HUES6 (cell line): ENCODE measurements around the gene UBTD1.

Experiments used
- H3K27ac ChIP-seq: 2 replicates; pipeline ENCODE4 v1.7.0; 2013; ENCODE audit warnings: low read depth, mild to moderate bottlenecking, low read length, inconsistent platforms
- H3K27me3 ChIP-seq: 2 replicates; pipeline ENCODE4 v1.6.1; 2013; ENCODE audit warnings: low read length; ENCODE audit not compliant: control insufficient read depth, insufficient read depth
- H3K36me3 ChIP-seq: 2 replicates; pipeline ENCODE4 v1.6.1; 2013; ENCODE audit warnings: low read length; ENCODE audit not compliant: control insufficient read depth, insufficient read depth
- H3K4me1 ChIP-seq: 2 replicates; pipeline ENCODE4 v1.6.1; 2013; ENCODE audit warnings: low read length; ENCODE audit not compliant: control insufficient read depth, insufficient read depth
- H3K4me3 ChIP-seq: 2 replicates; pipeline ENCODE4 v1.5.1; 2013; ENCODE audit warnings: low read depth, low read length
- H3K9ac ChIP-seq: one replicate; pipeline ENCODE4 v1.6.1; 2013; ENCODE audit warnings: mild to moderate bottlenecking, low read length
- H3K9me3 ChIP-seq: 2 replicates; pipeline ENCODE4 v1.6.1; 2013; ENCODE audit warnings: low read depth, low read length; ENCODE audit not compliant: control insufficient read depth, insufficient read depth

Gene UBTD1

GRCh38 chr10:97498841-97499560, at the start of gene UBTD1:
Gene UBTD1, plus strand, starts transcription at chr10:97498924. Its CDS starts 280 bp downstream, at chr10:97499204.
- Histone ChIP-seq H3K9ac (peak within 1 kb of the TSS; percentile 87), H3K27ac (peak within 1 kb of the TSS; percentile 54), H3K4me3 (peak within 1 kb of the TSS; percentile 97), H3K9me3 (no peaks in the 10 kb centered on the region), H3K4me1 (peaks cover 39% of the 10 kb centered on the region), H3K36me3 (no peaks in the 10 kb centered on the region), H3K27me3 (peaks cover 17% of the 10 kb centered on the region)

- Histone ChIP-seq H3K4me3 (no peak overlapping the region), H3K4me1 (no peaks in the 10 kb centered on the region), H3K27me3 (no peaks in the 10 kb centered on the region), H3K36me3 (peaks cover 53% of the 10 kb centered on the region), H3K9ac (no peak overlapping the region), H3K27ac (no peak overlapping the region), H3K9me3 (no peaks in the 10 kb centered on the region)
These were observed 47.9 kb upstream of the UBTD1 start for GRCh38 chr10:97450828-97451227.

- no peaks in the 10 kb centered on the region for H3K4me1 ChIP-seq
- no peak overlapping the region for H3K4me3 ChIP-seq
- H3K27me3 ChIP-seq, result no peaks in the 10 kb centered on the region
- H3K36me3 ChIP-seq, result peaks cover 61% of the 10 kb centered on the region
- no peak overlapping the region for H3K27ac ChIP-seq
- H3K9me3 ChIP-seq, result no peaks in the 10 kb centered on the region
- H3K9ac ChIP-seq, result no peak overlapping the region
These were observed 47.1 kb upstream of the UBTD1 start for GRCh38 chr10:97451605-97452004.

- Histone ChIP-seq H3K4me1 (no peaks in the 10 kb centered on the region), H3K27me3 (no peaks in the 10 kb centered on the region), H3K27ac (no peak overlapping the region), H3K9me3 (no peaks in the 10 kb centered on the region), H3K4me3 (no peak overlapping the region), H3K9ac (no peak overlapping the region), H3K36me3 (peaks cover 68% of the 10 kb centered on the region)
These were observed 46.4 kb upstream of the UBTD1 start for GRCh38 chr10:97452352-97452751.

GRCh38 chr10:97454330-97455036, 44.2 kb upstream of the UBTD1 start:
- peaks cover 88% of the 10 kb centered on the region for H3K36me3 ChIP-seq
- no peak overlapping the region for H3K4me3 ChIP-seq
- no peaks in the 10 kb centered on the region for H3K27me3 ChIP-seq
- no peak overlapping the region for H3K9ac ChIP-seq
- no peak overlapping the region for H3K27ac ChIP-seq
- H3K4me1 ChIP-seq, result no peaks in the 10 kb centered on the region
- H3K9me3 ChIP-seq, result no peaks in the 10 kb centered on the region

GRCh38 chr10:97456034-97456685, 42.6 kb upstream of the UBTD1 start:
- Histone ChIP-seq H3K9me3 (no peaks in the 10 kb centered on the region), H3K4me1 (no peaks in the 10 kb centered on the region), H3K27ac (no peak overlapping the region), H3K4me3 (no peak overlapping the region), H3K36me3 (peaks cover 98% of the 10 kb centered on the region), H3K9ac (no peak overlapping the region), H3K27me3 (no peaks in the 10 kb centered on the region)

- no peaks in the 10 kb centered on the region for H3K4me1 ChIP-seq
- no peaks in the 10 kb centered on the region for H3K27me3 ChIP-seq
- no peak overlapping the region for H3K9ac ChIP-seq
- H3K36me3 ChIP-seq, result peaks cover 98% of the 10 kb centered on the region
- no peak overlapping the region for H3K4me3 ChIP-seq
- H3K27ac ChIP-seq, result no peak overlapping the region
- H3K9me3 ChIP-seq, result no peaks in the 10 kb centered on the region
These were observed 42.0 kb upstream of the UBTD1 start for GRCh38 chr10:97456686-97457065.

GRCh38 chr10:97459111-97459510, 39.6 kb upstream of the UBTD1 start:
- H3K9ac ChIP-seq, result no peak overlapping the region
- no peaks in the 10 kb centered on the region for H3K9me3 ChIP-seq
- no peak overlapping the region for H3K27ac ChIP-seq
- no peaks in the 10 kb centered on the region for H3K4me1 ChIP-seq
- H3K27me3 ChIP-seq, result no peaks in the 10 kb centered on the region
- H3K36me3 ChIP-seq, result peaks cover 97% of the 10 kb centered on the region
- no peak overlapping the region for H3K4me3 ChIP-seq

GRCh38 chr10:97459933-97460332, 38.8 kb upstream of the UBTD1 start:
- Histone ChIP-seq H3K9ac (no peak overlapping the region), H3K9me3 (no peaks in the 10 kb centered on the region), H3K4me3 (no peak overlapping the region), H3K27me3 (no peaks in the 10 kb centered on the region), H3K27ac (no peak overlapping the region), H3K36me3 (peaks cover 97% of the 10 kb centered on the region), H3K4me1 (no peaks in the 10 kb centered on the region)

- H3K27me3 ChIP-seq, result no peaks in the 10 kb centered on the region
- H3K9me3 ChIP-seq, result no peaks in the 10 kb centered on the region
- H3K27ac ChIP-seq, result no peak overlapping the region
- H3K4me3 ChIP-seq, result no peak overlapping the region
- H3K36me3 ChIP-seq, result peaks cover 95% of the 10 kb centered on the region
- H3K9ac ChIP-seq, result no peak overlapping the region
- no peaks in the 10 kb centered on the region for H3K4me1 ChIP-seq
These were observed 36.4 kb upstream of the UBTD1 start for GRCh38 chr10:97462309-97462708.
